K562 (cell line): Measurements from ENCODE around the gene SYCN. TPM values are rescaled to one million over a fixed set of nuclear protein-coding genes. Genes with fewer than 3 reads are reported as not detected.

ENCODE experiments used
- ATAC-seq: fragments of 200-7000 bp; cut with Tn5 transposase; 3 replicates; pipeline ENCODE4 v1.9.1; 2020; ENCODE audit warnings: moderate library complexity
- BruUV-seq: library from RNA; stranded (reverse); fragments of 400-500 nt; replicated peaks from 2 replicates; lab custom pipeline; 2021; lab: Mats Ljungman, UMichigan
- CTCF ChIA-PET: fragments of 300-600 bp; formaldehyde crosslinking; extraction: SDS; loops from one replicate; lab custom pipeline; 2021; ENCODE audit warnings: low intra/inter-chr PET ratio; lab: Yijun Ruan, JAX
- POLR2A ChIA-PET: fragments of 300-600, 350-650 bp; sonication (Branson Sonifier 250); formaldehyde crosslinking; extraction: SDS; loops from one replicate; lab custom pipeline; 2021; ENCODE audit warnings: antibody characterized with exemption, inconsistent platforms; lab: Yijun Ruan, JAX
- DNase-seq, 4 experiments: peaks; one replicate each; pipeline versions ENCODE4 v3.0.0 to v3.0.0-alpha.2; 2011 to 2018; ENCODE audit warnings: low spot score in 3 of 4, mixed read lengths in 3 of 4; ENCODE audit errors: extremely low read depth in 1 of 4
- FAIRE-seq: peaks from 2 replicates; lab custom pipeline; 2011; peaks lifted over from hg19 to GRCh38; lab: Jason Lieb, UNC
- H2AFZ ChIP-seq: 2 replicates; pipeline ENCODE4 v1.6.0; 2011; ENCODE audit warnings: low read depth, low read length, control low read depth, inconsistent platforms
- H3K27ac ChIP-seq: fragments of 200-600 bp; 3 replicates; pipeline ENCODE4 v1.8.0; 2011; ENCODE audit warnings: low read depth, mild to moderate bottlenecking, control low read depth, inconsistent platforms, low read length, moderate library complexity, mixed read lengths; ENCODE audit errors: extremely low read depth
- H3K27me3 ChIP-seq, 2 experiments: fragments of 300-600 bp in 1 of 2; 2 replicates in 1 of 2; 3 replicates in 1 of 2; pipeline versions ENCODE4 v1.6.0 to v1.8.0; 2011; ENCODE audit warnings: inconsistent platforms in 2 of 2, low read length in 2 of 2, mild to moderate bottlenecking in 1 of 2, mixed read lengths in 1 of 2, moderate library complexity in 1 of 2; ENCODE audit not compliant: control insufficient read depth in 2 of 2, insufficient read depth in 2 of 2
- H3K36me3 ChIP-seq: fragments of 300-600 bp; 3 replicates; pipeline ENCODE4 v1.8.0; 2011; ENCODE audit warnings: mild to moderate bottlenecking, low read length, inconsistent platforms; ENCODE audit not compliant: control insufficient read depth, insufficient read depth
- H3K4me1 ChIP-seq, 2 experiments: fragments of 200-600 bp in 1 of 2; replicated peaks in 1 of 2; 2 replicates in 1 of 2; 3 replicates in 1 of 2; pipeline versions ENCODE4 v1.5.1 to v1.8.0; 2011; ENCODE audit warnings: inconsistent platforms in 2 of 2, low read length in 2 of 2, mild to moderate bottlenecking in 1 of 2, mixed read lengths in 1 of 2, moderate library complexity in 1 of 2; ENCODE audit not compliant: control insufficient read depth in 2 of 2, insufficient read depth in 2 of 2
- H3K4me2 ChIP-seq: 2 replicates; pipeline ENCODE4 v1.6.1; 2011; ENCODE audit warnings: low read length, control low read depth, inconsistent platforms, mixed read lengths; ENCODE audit not compliant: insufficient read depth
- H3K4me3 ChIP-seq: fragments of 200-600 bp; sonication (generic), shearing (Covaris generic); 2 replicates; pipeline ENCODE4 v1.5.1; 2016; ENCODE audit warnings: control low read depth, inconsistent platforms
- H3K79me2 ChIP-seq: fragments of 200-600 bp; 3 replicates; pipeline ENCODE4 v1.8.0; 2011; ENCODE audit warnings: low read length, inconsistent platforms; ENCODE audit not compliant: control insufficient read depth, insufficient read depth
- H3K9ac ChIP-seq, 2 experiments: 2 replicates each; pipeline versions ENCODE4 v1.6.0 to v1.6.1; 2011; ENCODE audit warnings: low read depth in 2 of 2, low read length in 2 of 2, control low read depth in 1 of 2, inconsistent platforms in 1 of 2, mild to moderate bottlenecking in 1 of 2, mixed read lengths in 1 of 2; ENCODE audit not compliant: insufficient read depth in 1 of 2
- H3K9me1 ChIP-seq: one replicate; pipeline ENCODE4 v1.6.0; 2011; ENCODE audit warnings: inconsistent platforms, mild to moderate bottlenecking, low read length, moderate library complexity; ENCODE audit not compliant: control insufficient read depth, insufficient read depth
- H3K9me3 ChIP-seq: replicated peaks from 2 replicates; pipeline ENCODE4 v1.5.1; 2011; ENCODE audit warnings: low read depth, low read length, inconsistent platforms; ENCODE audit not compliant: control insufficient read depth, insufficient read depth
- H4K20me1 ChIP-seq: replicated peaks from 2 replicates; pipeline ENCODE4 v1.6.1; 2011; ENCODE audit warnings: low read length, inconsistent platforms, mixed read lengths; ENCODE audit not compliant: control insufficient read depth, insufficient read depth
- MCM7 ChIP-seq, 2 experiments: fragments of 450-650 bp; IDR thresholded peaks; 2 replicates each; pipeline ENCODE4 v1.6.1; 2016 to 2018
- PHB ChIP-seq: fragments of 250-450 bp; sonication (Bioruptor Pico); IDR thresholded peaks from 2 replicates; pipeline ENCODE4 v1.5.0; 2021
- PHTF2 ChIP-seq: fragments of 250-450 bp; sonication (Bioruptor Pico); IDR thresholded peaks from 2 replicates; pipeline ENCODE4 v1.5.0; 2021; ENCODE audit warnings: mild to moderate bottlenecking
- ZNF133 ChIP-seq: fragments of 250-450 bp; sonication (Bioruptor Pico); IDR thresholded peaks from 2 replicates; pipeline ENCODE4 v1.4.0; 2020; ENCODE audit warnings: mild to moderate bottlenecking
- WGBS: fragments of 100-300 bp; shearing (Covaris generic); methylation state at CpG from one replicate; pipeline ENCODE4 v1.1.6; 2016; ENCODE audit warnings: low coverage, mixed read lengths; ENCODE audit not compliant: insufficient coverage; ENCODE audit errors: missing lambda C conversion rate; 5-methylcytosine and 5-hydroxymethylcytosine counted together
- in situ Hi-C: fragments of 300-500 bp; cut with MboI; formaldehyde crosslinking; loops from 4 replicates; pipeline ENCODE4 v1.15.0; 2018; ENCODE audit warnings: inconsistent platforms, mixed read lengths
- intact Hi-C: fragments of 100-400 bp; cut with micrococcal nuclease; formaldehyde crosslinking; loops from 2 replicates; pipeline ENCODE4 v1.14.2; 2022
- polyA plus RNA-seq, 8 experiments: library from polyadenylated mRNA; depleted of rRNA in 4 of 8; stranded (reverse) in 5 of 8; unstranded in 3 of 8; fragments of >200 nt; fragmentation: Nextera tagmentation in 2 of 8; fragmentation: Illumina TruSeq in 1 of 8; extraction: Ambion mirVana in 2 of 8; extraction: Trizol in 1 of 8; gene quantifications; 2 replicates each; pipeline versions ENCODE4 v1.2.1 to v1.2.3, GENCODE V29; 2011 to 2014; ENCODE audit warnings: inconsistent platforms in 1 of 8, missing spikeins in 1 of 8
- total RNA-seq, 7 experiments: library from RNA; depleted of rRNA in 6 of 7; stranded (reverse); fragments of >200 nt in 6 of 7; fragmentation: Illumina TruSeq in 2 of 7; extraction: Trizol in 2 of 7; gene quantifications; 2 replicates each; pipeline versions ENCODE4 v1.2.1 to v1.2.3, GENCODE V29; 2011 to 2021; ENCODE audit warnings: low replicate concordance in 1 of 7
- TF ChIP-seq, protein P1 (sequence below), 2 experiments: fragments of 450-650 bp in 1 of 2; sonication (generic) in 1 of 2; formaldehyde crosslinking; conservative IDR thresholded peaks; 2 replicates each; pipeline versions ENCODE4 v1.4.0 to v1.8.1; 2020 to 2022; ENCODE audit warnings: mild to moderate bottlenecking in 1 of 2, missing genetic modification reagents in 1 of 2

Gene SYCN
- total and polyA plus RNA-seq, 9 of the 15 experiments (the other 6 are each of a cell fraction or from before 2014, with no cell fraction given) = not detected

DNA sequence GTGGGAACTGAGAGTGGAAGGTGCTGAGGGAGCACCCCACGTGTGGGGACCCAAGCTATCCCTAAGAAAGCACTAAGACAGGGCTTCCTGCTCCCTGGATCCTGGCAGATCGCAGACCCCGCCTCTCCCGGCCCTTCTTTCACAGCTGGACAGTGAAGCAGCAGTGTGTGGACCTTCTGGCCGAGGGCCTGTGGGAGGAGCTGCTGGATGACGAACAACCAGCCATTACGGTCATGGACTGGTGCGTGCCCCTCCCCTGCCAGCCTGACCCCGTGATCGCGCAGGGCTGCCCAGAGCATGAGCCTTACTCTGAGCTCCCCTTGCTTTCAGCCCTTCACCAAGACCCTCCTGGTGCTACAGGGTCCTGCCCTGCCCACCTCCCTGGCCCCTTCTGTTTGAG is 5.0 kb downstream of the SYCN start:
- ChIA-PET POLR2A (interaction anchor here (0.6 to 1.1 kb wide), 3 partner anchors 13 to 151 kb away, joined by 3 read pairs; no protein-coding TSS in a partner anchor), CTCF (no interaction called here)
- peak overlapping the region in 1 of 2 experiments; percentile 18; a peak in 2 of 4 replicates for H3K9ac ChIP-seq
- no peak overlapping the region for H3K27ac ChIP-seq
- H3K4me1 ChIP-seq = peaks cover 8 to 65% of the 10 kb centered on the region in 2 experiments
- no peak for TF ChIP-seq MCM7 (IDR thresholded peaks at IDR 0.05)
- TF ChIP-seq ZNF133 (CRISPR knock-in tag) = no peak
- TF ChIP-seq, protein P1, sequence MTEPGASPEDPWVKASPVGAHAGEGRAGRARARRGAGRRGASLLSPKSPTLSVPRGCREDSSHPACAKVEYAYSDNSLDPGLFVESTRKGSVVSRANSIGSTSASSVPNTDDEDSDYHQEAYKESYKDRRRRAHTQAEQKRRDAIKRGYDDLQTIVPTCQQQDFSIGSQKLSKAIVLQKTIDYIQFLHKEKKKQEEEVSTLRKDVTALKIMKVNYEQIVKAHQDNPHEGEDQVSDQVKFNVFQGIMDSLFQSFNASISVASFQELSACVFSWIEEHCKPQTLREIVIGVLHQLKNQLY (CRISPR knock-in tag; conservative IDR thresholded peaks at IDR 0.05) = no peak
- TF ChIP-seq PHB (CRISPR knock-in tag) = no peak
- no peak for TF ChIP-seq PHTF2 (CRISPR knock-in tag)
- DNase-seq (peak in 1 of 4 experiments; percentile 36), FAIRE-seq (no peak), ATAC-seq (peak; percentile 31; the same call in 2 of the 3 replicates)
- H4K20me1 ChIP-seq = 0 out of 2 replicates have a peak, but pooled peaks cover 4% of the 10 kb centered on the region
- H2AFZ ChIP-seq = no peak overlapping the region
- H3K27me3 ChIP-seq = peaks cover 3 to 27% of the 10 kb centered on the region in 2 experiments; a peak in 2 of 5 replicates
- H3K9me3 ChIP-seq = no peaks in the 10 kb centered on the region
- H3K36me3 ChIP-seq = no peaks in the 10 kb centered on the region
- no peak overlapping the region for H3K4me2 ChIP-seq
- no peak overlapping the region for H3K4me3 ChIP-seq
- BruUV-seq = no TSS peak
- intact Hi-C loops = no loop called here
- 42% methylated on average over 11 of the region's 11 CpGs for WGBS
- no peaks in the 10 kb centered on the region for H3K79me2 ChIP-seq
- H3K9me1 ChIP-seq = no peaks in the 10 kb centered on the region
- in situ Hi-C loops = loop anchor here (5.0 kb wide), 1 partner anchor 232 kb away; no protein-coding TSS in a partner anchor
